Suppressor macrophage (primary cell): Measurements from ENCODE around the gene SNX2.
"Not testable (repeated sequence)": the region's sequence is repeated elsewhere in the genome, so short reads cannot be mapped to it uniquely, and the experiment has no call there.

Experiments used
- DNase-seq, 4 experiments: peaks; one replicate each; pipeline ENCODE4 v3.0.0-alpha.2; 2020 to 2022

The SNX2 gene

GRCh38 chr5:122844136-122844909, 69.4 kb downstream of the SNX2 start:
- DNase-seq: peak; percentile 29 to 55 (median 54)

GRCh38 chr5:122844910-122845228, 70.0 kb downstream of the SNX2 start:
- DNase-seq: no peak

- DNase-seq: peak; percentile 91 to 96 (median 93)
Measured at GRCh38 chr5:122845229-122846050, 70.6 kb downstream of the SNX2 start, which contains the start of gene SNX24. SNX24 (plus strand) TSS chr5:122845613; CDS start chr5:122845634, 21 bp downstream.

DNA sequence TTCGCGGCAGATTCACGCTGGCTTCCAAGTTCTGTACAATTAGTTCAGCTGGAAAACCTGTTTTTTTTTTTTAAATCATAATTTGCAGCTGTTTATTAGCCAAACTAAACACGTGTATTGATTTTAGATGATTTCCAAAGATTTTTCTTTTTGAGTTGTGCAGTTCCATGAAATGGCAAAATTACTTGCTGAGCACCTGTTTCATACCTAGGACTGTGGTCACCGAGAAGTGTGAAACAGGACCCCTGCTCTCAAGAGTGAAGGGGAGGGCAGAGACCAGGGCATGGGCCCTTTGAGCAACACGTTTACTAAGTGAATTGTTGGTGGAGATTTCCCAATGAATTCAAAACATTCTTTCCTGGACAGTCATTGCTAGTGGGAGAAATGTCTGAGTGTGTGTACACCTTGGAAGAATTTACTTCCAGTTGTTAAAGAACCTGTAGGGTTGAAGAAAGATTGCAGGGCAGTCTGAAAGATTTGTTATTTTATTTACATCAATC, 71.2 kb downstream of the SNX2 start:
- peak in 2 of 4 experiments; percentile 3 to 8 for DNase-seq

GRCh38 chr5:122847687-122848081, 72.8 kb downstream of the SNX2 start:
- DNase-seq: no peak

GRCh38 chr5:122849771-122850170, 74.9 kb downstream of the SNX2 start:
- peak; percentile 43 to 83 (median 72) for DNase-seq

DNA sequence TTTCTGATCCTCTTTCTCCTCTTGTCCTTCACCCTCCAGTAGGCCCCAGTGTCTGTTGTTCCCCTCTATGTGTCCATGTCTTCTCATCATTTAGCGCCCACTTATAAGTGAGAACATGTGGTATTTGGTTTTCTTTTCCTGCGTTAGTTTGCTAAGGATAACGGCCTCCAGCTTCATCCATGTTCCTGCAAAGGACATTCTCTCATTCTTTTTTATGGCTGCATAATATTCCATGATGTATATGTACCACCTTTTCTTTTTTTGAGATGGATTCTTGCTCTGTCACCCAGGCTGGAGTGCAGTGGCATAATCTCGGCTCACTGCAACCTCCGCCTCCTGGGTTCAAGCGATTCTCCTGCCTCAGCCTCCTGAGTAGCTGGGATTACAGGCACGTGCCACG, 82.7 kb downstream of the SNX2 start:
- DNase-seq: not testable (repeated sequence)

- no peak for DNase-seq
Measured at GRCh38 chr5:122858451-122858850, 83.6 kb downstream of the SNX2 start.

DNA sequence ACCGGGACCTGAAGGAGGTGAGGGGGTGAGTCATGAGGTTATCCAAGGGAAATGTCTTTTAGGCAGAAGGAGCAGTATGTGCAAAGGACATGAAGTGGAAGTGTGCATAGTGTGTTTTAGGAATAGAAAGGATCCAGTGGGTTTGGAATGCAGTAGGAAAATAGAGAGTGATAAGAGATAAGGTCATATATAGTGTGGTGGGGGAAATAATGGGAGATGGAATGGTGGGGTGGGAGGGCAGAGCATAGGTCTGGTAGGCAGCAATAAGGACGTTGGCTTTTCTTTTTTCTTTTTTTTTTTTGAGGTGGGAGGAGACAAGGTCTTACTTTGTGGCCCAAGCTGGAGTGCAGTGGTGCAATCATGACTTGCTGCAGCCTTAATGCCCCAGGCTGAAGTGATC, 88.4 kb downstream of the SNX2 start:
- DNase-seq: no peak

GRCh38 chr5:122863721-122864120, 88.8 kb downstream of the SNX2 start:
- DNase-seq: no peak

- no peak for DNase-seq
Measured at GRCh38 chr5:122864400-122864799, 89.5 kb downstream of the SNX2 start.

GRCh38 chr5:122864842-122865241, 90.0 kb downstream of the SNX2 start:
- DNase-seq: no peak

DNA sequence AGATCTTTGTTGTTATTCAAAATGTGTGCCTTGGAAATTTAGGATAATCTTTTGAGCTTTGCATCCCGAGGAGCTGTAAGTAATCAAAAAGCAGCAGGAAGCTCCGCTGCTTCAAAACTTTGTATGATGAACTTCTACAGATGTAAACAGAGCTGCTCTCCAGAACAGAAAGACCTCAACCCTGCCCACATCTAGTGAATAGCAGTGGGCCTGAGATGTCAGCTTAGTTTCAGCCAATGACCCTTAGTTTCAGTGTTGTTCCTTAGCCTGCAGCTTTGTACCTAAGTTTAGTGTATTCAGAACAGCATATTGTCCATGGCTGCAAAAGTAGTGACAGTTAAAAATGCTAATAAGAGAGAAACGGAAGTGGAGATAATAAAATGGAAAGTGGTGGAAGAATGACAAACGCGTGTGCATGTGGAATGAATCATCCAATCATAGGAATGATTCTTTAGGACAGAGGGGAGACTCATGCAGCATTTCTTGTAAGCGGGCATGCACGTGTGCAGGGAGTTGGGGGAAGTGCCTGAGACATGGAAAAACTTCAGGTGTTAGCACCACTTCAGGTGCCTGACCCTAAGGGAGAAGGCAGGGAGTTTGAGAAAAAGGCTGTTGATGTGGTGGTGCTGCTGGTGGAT, 95.5 kb downstream of the SNX2 start:
- no peak for DNase-seq

DNA sequence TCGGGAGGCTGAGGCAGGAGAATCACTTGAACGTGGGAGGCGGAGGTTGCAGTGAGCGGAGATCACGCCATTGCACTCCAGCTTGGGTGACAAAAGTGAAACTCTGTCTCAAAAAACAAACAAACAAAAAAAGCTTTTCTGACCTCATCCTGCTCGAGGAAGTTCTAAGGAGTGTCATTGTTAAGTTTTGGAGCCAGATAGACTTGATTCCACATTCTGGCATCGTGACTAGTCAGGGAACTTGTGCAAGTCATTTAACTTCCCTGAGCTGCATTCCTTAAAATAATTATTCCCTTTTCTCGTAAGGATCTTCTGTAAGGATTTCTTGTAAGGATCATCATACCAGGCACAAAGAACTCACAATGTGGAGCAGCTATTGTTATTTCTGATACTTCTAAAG, 96.8 kb downstream of the SNX2 start:
- DNase-seq: peak; percentile 19 to 60 (median 40)

DNA sequence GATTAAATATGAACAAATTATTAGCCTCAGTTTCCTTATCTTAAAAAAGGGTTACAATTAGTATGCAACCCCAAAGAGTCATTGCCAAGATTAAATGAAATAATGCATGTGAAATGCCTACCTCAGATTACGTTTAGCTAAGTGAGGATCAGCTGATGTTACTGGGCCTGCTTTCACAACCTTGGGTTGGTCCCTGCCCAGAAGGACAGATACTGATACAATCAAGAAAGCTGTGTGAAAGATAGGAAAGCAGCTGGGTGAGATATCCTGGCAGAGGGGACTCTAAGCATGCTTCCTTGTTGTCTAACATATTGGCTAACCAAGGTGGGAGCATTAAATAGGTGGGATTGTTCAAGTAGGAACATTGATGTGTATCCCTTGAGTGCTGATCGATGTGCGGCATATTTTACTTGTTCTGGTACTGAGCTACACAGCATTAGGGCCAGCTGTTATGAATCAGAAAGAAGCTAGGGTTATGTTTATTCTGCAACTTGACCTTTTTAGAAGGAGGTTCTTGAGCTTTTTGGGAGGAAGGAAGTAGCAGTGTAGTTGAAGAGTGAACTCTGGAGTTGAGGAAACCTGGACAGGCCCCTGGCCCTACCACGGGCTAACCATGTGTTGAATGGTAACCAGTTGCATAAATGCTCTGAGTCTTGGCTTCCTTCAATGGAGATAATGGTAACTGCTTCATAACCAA, 99.4 kb downstream of the SNX2 start:
- DNase-seq: peak in 3 of 4 experiments; percentile 33 to 41 (median 39)

- peak; percentile 33 to 79 (median 72) for DNase-seq
Measured at GRCh38 chr5:122877518-122877917, 102.6 kb downstream of the SNX2 start.

DNA sequence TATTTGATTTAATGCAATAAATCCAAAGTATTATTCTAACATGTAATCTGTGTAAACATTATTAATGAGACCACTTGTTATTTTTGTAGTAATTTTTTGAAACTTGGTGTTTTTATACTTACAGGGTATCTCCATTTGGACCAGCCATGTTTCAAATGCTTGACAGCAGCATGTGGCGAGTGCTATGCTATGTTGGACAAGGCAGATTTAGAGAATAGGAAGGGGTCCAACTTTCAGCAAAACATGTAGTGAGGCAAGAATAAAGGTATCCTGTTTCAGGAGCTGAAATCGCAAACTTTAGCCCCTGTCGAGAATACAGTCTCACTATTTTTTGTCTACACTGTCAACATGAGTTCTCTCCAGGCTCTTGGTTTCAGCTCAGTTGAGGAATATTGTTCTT, 104.2 kb downstream of the SNX2 start:
- no peak for DNase-seq
